ENCODE data around the gene TARS3.

- TF ChIP-seq CTCF (IDR thresholded peaks at IDR 0.05) (no peak), POLR2A (IDR thresholded peaks at IDR 0.05) (no peak)
Observed at GRCh38 chr15:101618851-101619614, 105.2 kb downstream of the TARS3 start.

Data from Peyer's patch (tissue), 4 donors.